H9 (cell line): ENCODE results near the gene ARL13A. TPM values are rescaled to one million over a fixed set of nuclear protein-coding genes. Genes with fewer than 3 reads are reported as not detected.

Experiments used
- DNase-seq: peaks from one replicate; pipeline ENCODE4 v3.0.0-alpha.2; 2017
- H2AFZ ChIP-seq: one replicate; pipeline ENCODE4 v1.6.1; 2013; ENCODE audit warnings: mild to moderate bottlenecking, low read length, control low read depth, moderate library complexity
- H2AK5ac ChIP-seq: 2 replicates; pipeline ENCODE4 v1.6.1; 2013; ENCODE audit warnings: low read length, control low read depth, mixed read lengths; ENCODE audit not compliant: insufficient read length
- H2BK120ac ChIP-seq: one replicate; pipeline ENCODE4 v1.6.1; 2013; ENCODE audit warnings: low read depth, mild to moderate bottlenecking, low read length, control low read depth, inconsistent platforms; ENCODE audit not compliant: poor library complexity, severe bottlenecking
- H2BK12ac ChIP-seq: 2 replicates; pipeline ENCODE4 v1.6.1; 2013; ENCODE audit warnings: low read length, control low read depth, mixed read lengths, low read depth; ENCODE audit not compliant: insufficient read length
- H2BK15ac ChIP-seq: 2 replicates; pipeline ENCODE4 v1.6.1; 2013; ENCODE audit warnings: low read depth, low read length, control low read depth
- H2BK20ac ChIP-seq: one replicate; pipeline ENCODE4 v1.6.1; 2013; ENCODE audit warnings: low read depth, mild to moderate bottlenecking, low read length, control low read depth, inconsistent platforms; ENCODE audit not compliant: poor library complexity, severe bottlenecking
- H2BK5ac ChIP-seq: 2 replicates; pipeline ENCODE4 v1.6.1; 2013; ENCODE audit warnings: low read length, control low read depth, mixed read lengths; ENCODE audit not compliant: insufficient read length
- H3K14ac ChIP-seq: 2 replicates; pipeline ENCODE4 v1.6.1; 2013; ENCODE audit warnings: low read length, control low read depth; ENCODE audit not compliant: insufficient read depth
- H3K18ac ChIP-seq: 2 replicates; pipeline ENCODE4 v1.6.1; 2013; ENCODE audit warnings: low read depth, mild to moderate bottlenecking, mixed read lengths, low read length, control low read depth; ENCODE audit not compliant: insufficient read length
- H3K23ac ChIP-seq: 2 replicates; pipeline ENCODE4 v1.6.1; 2013; ENCODE audit warnings: low read length, control low read depth, mixed read lengths, low read depth; ENCODE audit not compliant: insufficient read length
- H3K23me2 ChIP-seq: 2 replicates; pipeline ENCODE4 v1.6.1; 2013; ENCODE audit warnings: low read depth, mild to moderate bottlenecking, mixed read lengths, low read length, control low read depth; ENCODE audit not compliant: insufficient read length, poor library complexity, severe bottlenecking
- H3K27ac ChIP-seq: 2 replicates; pipeline ENCODE4 v1.5.1; 2013; ENCODE audit warnings: low read length, control low read depth, mixed read lengths, low read depth; ENCODE audit not compliant: insufficient read length
- H3K27me3 ChIP-seq: 2 replicates; pipeline ENCODE4 v1.6.1; 2013; ENCODE audit warnings: low read length, control low read depth, inconsistent platforms; ENCODE audit not compliant: insufficient read depth
- H3K4ac ChIP-seq: 2 replicates; pipeline ENCODE4 v1.6.1; 2013; ENCODE audit warnings: low read depth, mild to moderate bottlenecking, control low read depth, inconsistent platforms, low read length, moderate library complexity
- H3K4me1 ChIP-seq: 2 replicates; pipeline ENCODE4 v1.6.1; 2013; ENCODE audit warnings: low read length, control low read depth, inconsistent platforms; ENCODE audit not compliant: insufficient read depth
- H3K4me2 ChIP-seq: 2 replicates; pipeline ENCODE4 v1.6.1; 2013; ENCODE audit warnings: low read length, control low read depth, mixed read lengths; ENCODE audit not compliant: insufficient read length, insufficient read depth
- H3K56ac ChIP-seq: 2 replicates; pipeline ENCODE4 v1.6.1; 2013; ENCODE audit warnings: low read depth, mild to moderate bottlenecking, mixed read lengths, low read length, control low read depth; ENCODE audit not compliant: insufficient read length
- H3K79me1 ChIP-seq: 2 replicates; pipeline ENCODE4 v1.6.1; 2013; ENCODE audit warnings: low read depth, mild to moderate bottlenecking, moderate library complexity, low read length, control low read depth, inconsistent platforms; ENCODE audit not compliant: insufficient read depth, poor library complexity, severe bottlenecking
- H3K79me2 ChIP-seq: 2 replicates; pipeline ENCODE4 v1.6.1; 2013; ENCODE audit warnings: low read length, control low read depth, inconsistent platforms; ENCODE audit not compliant: insufficient read depth
- H3K9ac ChIP-seq: 2 replicates; pipeline ENCODE4 v1.6.1; 2013; ENCODE audit warnings: low read length, control low read depth, mixed read lengths; ENCODE audit not compliant: insufficient read length; ENCODE audit errors: extremely low read depth
- H3K9me3 ChIP-seq: one replicate; pipeline ENCODE4 v1.6.1; 2013; ENCODE audit warnings: low read depth, low read length, inconsistent platforms; ENCODE audit not compliant: control insufficient read depth
- H3T11ph ChIP-seq: one replicate; pipeline ENCODE4 v1.6.1; 2013; ENCODE audit warnings: mild to moderate bottlenecking, low read length, control low read depth, inconsistent platforms
- H4K20me1 ChIP-seq: one replicate; pipeline ENCODE4 v1.6.1; 2013; ENCODE audit not compliant: control insufficient read depth, insufficient read length, insufficient read depth
- H4K5ac ChIP-seq: 2 replicates; pipeline ENCODE4 v1.6.1; 2013; ENCODE audit warnings: low read depth, mild to moderate bottlenecking, mixed read lengths, low read length, control low read depth; ENCODE audit not compliant: insufficient read length
- H4K8ac ChIP-seq: replicated peaks from 2 replicates; pipeline ENCODE4 v1.6.1; 2013; ENCODE audit warnings: low read length, control low read depth, mixed read lengths, low read depth; ENCODE audit not compliant: insufficient read length
- H4K91ac ChIP-seq: 2 replicates; pipeline ENCODE4 v1.6.1; 2013; ENCODE audit warnings: low read depth, mild to moderate bottlenecking, moderate library complexity, mixed read lengths, low read length, control low read depth; ENCODE audit not compliant: insufficient read length
- H3K27ac Mint-ChIP-seq, 3 experiments: 2 replicates in 2 of 3; 3 replicates in 1 of 3; pipeline ENCODE4 v1.8.0; 2020 to 2021; ENCODE audit warnings: mixed read lengths in 3 of 3, mild to moderate bottlenecking in 1 of 3, moderate library complexity in 1 of 3
- H3K27me3 Mint-ChIP-seq: 2 replicates; pipeline ENCODE4 v1.8.0; 2021; ENCODE audit warnings: low read depth, mild to moderate bottlenecking, moderate library complexity, mixed read lengths
- H3K36me3 Mint-ChIP-seq, 3 experiments: 2 replicates in 2 of 3; 3 replicates in 1 of 3; pipeline ENCODE4 v1.8.0; 2020 to 2021; ENCODE audit warnings: low read depth in 3 of 3, mixed read lengths in 3 of 3; ENCODE audit not compliant: insufficient read depth in 1 of 3
- H3K4me1 Mint-ChIP-seq, 2 experiments: 2 replicates each; pipeline ENCODE4 v1.8.0; 2020; ENCODE audit warnings: mixed read lengths in 2 of 2
- H3K4me3 Mint-ChIP-seq, 2 experiments: 2 replicates in 1 of 2; 3 replicates in 1 of 2; pipeline ENCODE4 v1.8.0; 2020 to 2021; ENCODE audit warnings: mild to moderate bottlenecking in 2 of 2, mixed read lengths in 2 of 2, moderate library complexity in 1 of 2
- H3K9me3 Mint-ChIP-seq, 2 experiments: 2 replicates in 1 of 2; 3 replicates in 1 of 2; pipeline ENCODE4 v1.8.0; 2020; ENCODE audit warnings: mild to moderate bottlenecking in 2 of 2, mixed read lengths in 2 of 2, moderate library complexity in 1 of 2
- CTCF ChIP-seq: fragments of 200-600 bp; sonication (generic); conservative IDR thresholded peaks from 3 replicates; pipeline ENCODE4 v1.8.0; 2021; ENCODE audit warnings: antibody characterized with exemption, mild to moderate bottlenecking
- WGBS: extraction: QIAGEN DNeasy Blood & Tissue Kit; methylation state at CpG from one replicate; pipeline ENCODE4 v1.1.7; 2013; ENCODE audit warnings: missing lambda C conversion rate, low lambda C conversion rate, mixed read lengths; ENCODE audit not compliant: insufficient read length; ENCODE audit errors: extremely low coverage; 5-methylcytosine and 5-hydroxymethylcytosine counted together
- total RNA-seq: library from RNA; stranded (reverse); gene quantifications from 2 replicates; pipeline ENCODE4 v1.2.1, GENCODE V29; 2021

ARL13A gene
- total RNA-seq, 1 experiment from 2014 or later: not detected

- Histone ChIP-seq H3K56ac (no peak overlapping the region), H3T11ph (no peak overlapping the region), H3K27me3 (no peaks in the 10 kb centered on the region), H3K27ac (no peak overlapping the region), H3K4me2 (no peak overlapping the region), H3K14ac (no peak overlapping the region), H3K9ac (no peak overlapping the region), H2AFZ (no peak overlapping the region), H2AK5ac (no peak overlapping the region), H2BK15ac (no peak overlapping the region), H2BK20ac (no peak overlapping the region), H3K9me3 (peaks cover 21% of the 10 kb centered on the region), H4K91ac (no peak overlapping the region), H3K23ac (no peak overlapping the region), H4K8ac (no peak overlapping the region), H4K5ac (no peak overlapping the region), H3K4me1 (peaks cover 3% of the 10 kb centered on the region; the same call in 1 of the 2 replicates), H4K20me1 (no peaks in the 10 kb centered on the region), H2BK12ac (no peak overlapping the region), H3K79me1 (no peaks in the 10 kb centered on the region), H3K4ac (no peak overlapping the region), H2BK120ac (no peak overlapping the region), H2BK5ac (no peak overlapping the region), H3K18ac (no peak overlapping the region), H3K79me2 (no peaks in the 10 kb centered on the region), H3K23me2 (no peaks in the 10 kb centered on the region)
- no CpG with 5 or more reads among the region's 2 CpGs for WGBS
- H3K9me3 Mint-ChIP-seq: peaks cover 54 to 63% of the 10 kb centered on the region in 2 experiments
- H3K27ac Mint-ChIP-seq: no peak overlapping the region; a peak in 1 of 7 replicates
- peaks cover 9 to 11% of the 10 kb centered on the region in 2 experiments for H3K4me1 Mint-ChIP-seq
- H3K4me3 Mint-ChIP-seq: no peak overlapping the region
- no peak for TF ChIP-seq CTCF
- no peaks in the 10 kb centered on the region; the same call in none of the 2 replicates for H3K27me3 Mint-ChIP-seq
- no peak for DNase-seq
- peaks cover 0 to 2% (median 0%) of the 10 kb centered on the region in 3 experiments; a peak in 3 of 7 replicates for H3K36me3 Mint-ChIP-seq
Measured at GRCh38 chrX:100946299-100946927, 23.1 kb upstream of the ARL13A start.
